Measurements from ENCODE around the gene FAM83G. TPM values are rescaled to one million over a fixed set of nuclear protein-coding genes. Genes with fewer than 3 reads are reported as not detected.
A peak's percentile ranks its signal among the peaks of the same experiment; 100 is the strongest.

FAM83G gene
- total RNA-seq, 1 donor from 2014 or later = 5.8 TPM

GRCh38 chr17:19019041-19019941 lies 14.7 kb upstream of the FAM83G start:
- Histone ChIP-seq H3K27me3 (ENCODE audit: low read depth) (no peaks in the 10 kb centered on the region), H3K27ac (no peak overlapping the region), H3K36me3 (no peaks in the 10 kb centered on the region), H3K4me3 (no peak overlapping the region), H3K4me1 (no peaks in the 10 kb centered on the region), H3K9me3 (no peaks in the 10 kb centered on the region)
- ATAC-seq (no peak), DNase-seq (peak; percentile 44)
- no peak for TF ChIP-seq CTCF (IDR thresholded peaks at IDR 0.05)
- intact Hi-C loops (cut with DNase I) = no loop called here

GRCh38 chr17:19018600-19018950 lies 14.0 kb upstream of the FAM83G start:
- ATAC-seq = no peak

DNA sequence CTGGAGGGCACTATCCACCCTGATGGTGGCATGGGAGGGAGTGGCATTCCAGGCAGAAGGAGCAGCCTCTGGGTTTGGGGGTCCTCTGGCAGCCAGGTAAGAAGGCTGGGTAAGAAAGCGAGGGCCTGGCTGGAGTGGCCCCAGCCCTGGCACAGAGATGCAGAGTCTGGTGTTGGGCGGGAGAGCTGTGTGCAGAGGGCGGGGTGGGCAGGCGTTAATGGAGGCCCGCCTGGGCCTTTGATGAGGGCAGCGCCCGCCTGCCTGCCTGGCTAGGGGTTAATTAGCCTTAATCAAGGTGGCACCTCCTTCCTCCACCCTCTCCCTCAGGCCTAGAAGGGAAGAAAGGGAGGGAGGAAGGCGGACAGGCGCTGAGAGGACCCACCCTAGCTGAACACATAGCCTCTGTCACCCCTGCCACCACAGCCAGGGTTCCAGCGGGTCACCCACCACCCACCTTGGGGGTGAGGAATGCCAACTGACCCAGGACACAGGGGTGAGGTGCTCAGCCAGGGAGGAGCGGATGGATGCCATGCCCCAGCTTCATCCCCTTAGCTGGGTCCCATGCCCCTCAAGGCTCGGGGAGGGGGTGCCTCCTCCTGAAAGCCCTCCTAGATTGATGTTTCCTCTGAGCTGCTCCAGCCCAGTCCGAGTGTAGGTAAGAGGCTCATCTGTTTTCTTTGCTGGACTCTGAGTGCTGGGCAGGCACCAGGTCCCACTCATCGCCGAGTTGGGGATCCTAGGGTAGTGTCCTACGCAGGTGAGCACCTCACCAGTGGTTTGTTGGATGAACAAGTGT lies 13.4 kb upstream of the FAM83G start:
- Histone ChIP-seq H3K27ac (no peak overlapping the region), H3K27me3 (ENCODE audit: low read depth) (no peaks in the 10 kb centered on the region), H3K4me1 (no peaks in the 10 kb centered on the region), H3K4me3 (no peak overlapping the region), H3K9me3 (no peaks in the 10 kb centered on the region), H3K36me3 (no peaks in the 10 kb centered on the region)
- TF ChIP-seq CTCF (IDR thresholded peaks at IDR 0.05) = no peak
- intact Hi-C loops (cut with DNase I) = no loop called here
- peak; percentile 35 for DNase-seq
- ATAC-seq = no peak

More at GRCh38 chr17:19018600-19018950, 14.0 kb upstream of the FAM83G start:
- no peak overlapping the region for H3K27ac ChIP-seq
- intact Hi-C loops (cut with DNase I) = no loop called here
- DNase-seq = peak; percentile 36
- H3K4me3 ChIP-seq = no peak overlapping the region
- no peaks in the 10 kb centered on the region for H3K27me3 ChIP-seq (ENCODE audit: low read depth)
- H3K4me1 ChIP-seq = no peaks in the 10 kb centered on the region
- no peak for TF ChIP-seq CTCF (IDR thresholded peaks at IDR 0.05)
- no peaks in the 10 kb centered on the region for H3K36me3 ChIP-seq
- no peaks in the 10 kb centered on the region for H3K9me3 ChIP-seq

GRCh38 chr17:19017401-19017800 lies 12.8 kb upstream of the FAM83G start:
- intact Hi-C loops (cut with DNase I) = no loop called here
- Histone ChIP-seq H3K36me3 (no peaks in the 10 kb centered on the region), H3K27ac (no peak overlapping the region), H3K9me3 (no peaks in the 10 kb centered on the region), H3K4me3 (no peak overlapping the region), H3K27me3 (ENCODE audit: low read depth) (no peaks in the 10 kb centered on the region), H3K4me1 (no peaks in the 10 kb centered on the region)
- DNase-seq = peak; percentile 17
- no peak for TF ChIP-seq CTCF (IDR thresholded peaks at IDR 0.05)
- ATAC-seq = no peak

DNA sequence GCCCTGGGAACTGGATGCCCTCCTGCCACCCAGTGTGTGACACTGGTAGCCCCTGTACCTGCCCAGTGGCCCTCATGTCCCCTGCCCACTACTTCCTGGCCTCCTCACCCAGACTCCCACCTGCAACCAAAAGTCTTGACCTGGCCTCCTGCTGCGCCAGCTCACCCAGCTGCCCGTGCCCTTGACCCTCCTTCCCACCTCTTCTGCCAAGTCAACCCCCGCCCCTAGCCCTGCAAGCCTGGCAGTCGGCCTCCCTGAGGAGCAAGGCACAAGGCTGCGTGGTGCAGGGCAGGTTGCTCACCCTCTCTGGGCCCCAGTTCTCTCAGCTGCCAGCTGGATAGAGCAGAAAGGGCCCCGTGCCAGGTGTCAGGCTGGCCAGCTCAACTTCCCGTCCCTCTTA lies 12.3 kb upstream of the FAM83G start:
- Histone ChIP-seq H3K27ac (no peak overlapping the region), H3K4me1 (no peaks in the 10 kb centered on the region), H3K9me3 (no peaks in the 10 kb centered on the region), H3K27me3 (ENCODE audit: low read depth) (no peaks in the 10 kb centered on the region), H3K4me3 (no peak overlapping the region), H3K36me3 (no peaks in the 10 kb centered on the region)
- intact Hi-C loops (cut with DNase I) = no loop called here
- TF ChIP-seq CTCF (IDR thresholded peaks at IDR 0.05) = no peak
- ATAC-seq (no peak), DNase-seq (peak; percentile 30)

Data from lower lobe of right lung (tissue), 2 donors.